Activated T-helper 1 cell treated with Interleukin-2 at 50 U/mL for 16 hours (primary cell): ENCODE results near the gene RASA3.

Experiments used
- DNase-seq: peaks from one replicate; pipeline ENCODE4 v3.0.0-alpha.2; 2020; ENCODE audit warnings: low read depth

RASA3 gene

DNA sequence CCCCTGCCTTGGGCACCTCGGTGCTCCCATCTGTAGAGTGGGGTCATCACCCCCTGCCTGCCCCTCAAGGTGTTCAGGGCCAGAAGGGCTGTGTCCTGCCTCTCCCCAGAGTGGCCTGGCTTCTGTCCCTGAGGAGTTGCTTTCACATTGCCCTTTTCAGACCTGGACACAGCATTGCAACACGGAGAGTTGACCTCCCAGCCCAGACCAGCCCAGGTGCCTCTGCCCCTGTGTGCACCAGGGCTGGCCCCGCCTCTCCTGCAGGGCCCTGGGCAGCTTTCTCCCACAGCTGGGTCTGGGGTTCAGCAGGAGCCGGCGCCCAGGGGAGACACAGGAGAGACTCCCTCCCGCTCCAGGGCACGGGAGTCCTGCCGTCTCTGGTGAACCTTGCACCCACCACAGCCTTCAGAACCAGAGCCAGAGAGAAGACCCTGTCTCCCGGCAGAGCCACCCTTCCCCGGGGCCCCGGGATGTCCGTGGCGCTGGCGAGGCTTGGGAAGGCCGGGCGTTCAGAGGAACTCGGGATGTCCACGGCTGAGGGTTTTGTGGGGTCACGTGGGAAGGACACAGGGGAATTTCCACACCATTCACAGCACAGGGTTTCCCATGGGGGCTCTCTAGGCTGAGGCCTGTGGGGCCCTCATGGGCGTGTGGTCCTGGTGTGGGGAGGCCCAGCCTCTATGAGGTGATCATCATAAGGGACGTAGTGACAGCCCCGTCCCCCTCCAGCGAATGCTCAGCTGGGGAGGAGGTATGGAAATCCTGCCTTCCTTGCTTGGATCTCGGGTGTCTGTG lies 181.8 kb downstream of the RASA3 start:
- no peak for DNase-seq

DNA sequence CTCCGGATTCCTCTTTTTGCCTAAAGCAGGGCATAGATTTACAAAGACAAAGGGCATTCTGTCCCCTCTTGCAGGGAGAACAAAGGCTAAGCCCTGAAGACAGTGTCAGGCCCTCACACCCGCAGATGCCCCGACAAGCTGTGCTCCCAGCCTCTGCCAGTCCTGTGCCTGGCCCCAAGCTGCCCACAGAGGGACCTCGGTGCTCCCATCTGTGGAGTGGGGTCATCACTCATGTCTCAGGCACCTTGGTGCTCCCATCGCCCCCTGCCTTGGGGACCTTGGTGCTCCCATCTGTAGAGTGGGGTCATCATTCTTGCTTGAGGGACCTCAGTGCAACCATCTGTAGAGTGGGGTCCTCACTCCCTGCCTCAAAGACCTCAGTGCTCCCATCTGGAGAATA lies 182.9 kb downstream of the RASA3 start:
- DNase-seq, result no peak

DNA sequence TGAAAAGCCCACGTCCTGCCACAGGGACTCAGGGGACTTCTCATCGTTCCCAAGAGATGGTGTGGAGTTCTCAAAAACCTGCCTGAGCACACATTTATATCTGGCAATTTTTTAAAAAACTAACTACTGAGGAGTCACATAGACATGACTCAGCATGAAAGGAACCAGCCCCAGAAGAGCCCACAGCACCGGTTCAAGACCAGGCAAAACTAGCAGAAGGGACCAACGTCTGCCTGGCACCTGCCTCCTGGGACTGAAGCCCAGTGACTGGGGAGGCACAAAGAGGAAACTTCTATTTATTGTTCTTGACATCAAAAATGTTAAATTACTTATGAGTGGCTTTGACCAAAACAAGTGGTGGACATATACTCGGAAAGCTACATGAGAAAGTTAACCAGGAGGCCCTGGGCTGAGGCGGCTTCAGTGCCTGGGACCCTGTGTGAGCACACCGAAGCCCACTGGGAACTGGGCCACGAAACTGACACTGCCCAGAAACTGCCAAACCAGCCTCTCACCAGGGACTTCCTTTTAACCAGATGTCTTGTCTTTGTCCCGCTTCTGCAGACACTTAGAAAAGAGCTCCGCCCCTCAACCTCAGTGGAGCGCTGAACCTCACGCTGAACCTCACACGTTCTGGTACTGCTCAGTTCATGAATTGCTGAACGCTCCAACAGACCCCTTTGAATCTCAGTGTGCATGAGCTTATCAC lies 184.2 kb downstream of the RASA3 start:
- no peak for DNase-seq

DNA sequence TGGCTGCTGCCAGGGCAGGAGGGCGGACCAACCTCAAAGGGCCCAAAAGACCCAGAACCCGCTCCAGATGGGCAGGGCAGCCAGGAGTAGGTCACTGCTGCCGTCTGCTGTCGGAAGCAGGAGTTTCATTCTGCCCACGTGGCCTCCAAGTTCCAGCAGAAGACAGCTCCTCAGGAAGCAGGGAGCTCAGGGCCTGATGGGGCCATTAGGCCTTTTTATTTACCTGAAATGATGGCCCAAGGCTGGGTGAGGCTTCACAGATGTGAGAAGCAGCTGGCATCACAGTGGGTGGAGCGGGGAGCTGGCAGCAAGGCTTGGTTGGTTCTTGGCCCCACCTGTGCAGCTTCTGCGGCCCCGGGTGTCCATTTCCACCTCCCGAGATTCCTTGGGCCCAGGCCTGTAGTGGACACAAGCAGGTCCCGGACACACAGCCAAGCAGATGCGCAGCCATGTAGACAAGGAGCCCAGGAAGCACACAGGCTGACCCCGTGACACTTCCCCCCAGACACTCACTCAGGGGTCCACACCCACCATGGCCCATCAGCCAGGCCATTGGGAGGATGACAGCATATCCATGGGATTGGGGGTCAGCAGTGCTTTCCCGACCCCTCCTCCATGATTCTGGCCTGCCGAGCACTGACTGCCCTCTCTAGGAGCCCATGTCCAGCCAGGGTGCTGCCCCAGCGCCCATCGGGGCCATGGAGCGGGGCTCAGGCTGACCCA lies 185.0 kb downstream of the RASA3 start:
- DNase-seq, result no peak

DNA sequence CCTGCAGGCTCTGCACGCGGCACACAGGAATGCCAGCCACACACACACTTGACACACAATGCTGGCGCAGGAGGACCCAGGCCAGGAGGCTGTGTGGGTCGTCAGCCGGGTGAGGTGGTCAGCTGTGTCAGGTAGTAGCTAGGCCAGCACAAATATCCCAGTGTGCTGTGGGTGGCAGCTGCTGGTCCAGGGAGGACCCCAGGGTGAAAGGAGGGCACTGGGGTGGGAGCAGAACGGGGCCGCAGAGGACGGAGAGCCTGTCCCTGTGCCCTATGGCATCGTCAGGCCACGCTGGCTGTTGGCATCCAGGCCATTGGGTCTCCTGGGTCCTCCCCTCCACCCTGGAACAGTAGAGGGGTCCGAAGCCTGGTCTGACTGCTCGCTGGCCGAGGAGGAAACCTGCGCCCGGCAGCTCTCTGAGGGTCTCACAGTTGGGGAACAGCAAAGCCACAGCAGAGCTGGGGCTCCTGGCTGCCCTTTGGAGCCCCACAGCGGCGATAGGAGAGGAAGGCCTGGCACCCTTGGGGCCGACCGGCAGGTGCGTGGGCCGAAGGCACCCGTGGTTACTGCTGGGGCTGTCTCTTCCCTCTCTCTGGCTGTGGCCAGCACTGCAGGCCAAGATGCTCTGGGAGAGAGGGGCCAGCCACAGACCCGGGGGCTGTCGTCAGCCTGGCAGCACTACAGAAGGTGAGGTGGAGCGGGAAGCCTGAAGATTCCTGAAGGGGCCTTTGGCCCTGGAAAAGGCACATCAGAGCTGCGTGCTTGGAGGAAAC lies 185.8 kb downstream of the RASA3 start:
- no peak for DNase-seq

DNA sequence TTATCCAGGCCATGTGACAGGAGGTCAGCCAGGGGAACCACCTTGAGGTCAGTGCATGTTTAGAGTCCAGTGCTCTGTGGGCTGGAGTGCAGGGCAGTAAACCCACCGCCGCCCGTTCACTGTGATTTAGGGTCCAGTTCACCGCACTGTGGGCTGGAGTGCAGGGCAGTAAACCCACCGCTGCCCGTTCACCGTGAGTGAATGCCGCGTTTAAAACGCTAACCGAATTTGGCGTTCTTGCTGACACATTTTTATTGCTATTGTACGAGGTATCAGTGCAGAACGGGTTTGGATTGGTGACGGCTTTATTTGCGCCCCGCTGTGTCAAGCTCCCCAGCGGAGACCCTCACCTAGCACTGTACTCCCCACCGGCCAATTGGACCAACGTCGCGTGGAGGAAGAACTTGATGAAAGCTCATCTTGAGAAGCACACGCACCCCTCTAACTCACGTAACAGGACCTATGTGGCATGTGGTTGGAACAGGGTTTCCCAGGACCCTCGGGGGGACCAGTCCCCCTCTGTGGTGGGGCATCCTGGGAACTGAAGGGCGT lies 186.5 kb downstream of the RASA3 start:
- DNase-seq, result no peak

DNA sequence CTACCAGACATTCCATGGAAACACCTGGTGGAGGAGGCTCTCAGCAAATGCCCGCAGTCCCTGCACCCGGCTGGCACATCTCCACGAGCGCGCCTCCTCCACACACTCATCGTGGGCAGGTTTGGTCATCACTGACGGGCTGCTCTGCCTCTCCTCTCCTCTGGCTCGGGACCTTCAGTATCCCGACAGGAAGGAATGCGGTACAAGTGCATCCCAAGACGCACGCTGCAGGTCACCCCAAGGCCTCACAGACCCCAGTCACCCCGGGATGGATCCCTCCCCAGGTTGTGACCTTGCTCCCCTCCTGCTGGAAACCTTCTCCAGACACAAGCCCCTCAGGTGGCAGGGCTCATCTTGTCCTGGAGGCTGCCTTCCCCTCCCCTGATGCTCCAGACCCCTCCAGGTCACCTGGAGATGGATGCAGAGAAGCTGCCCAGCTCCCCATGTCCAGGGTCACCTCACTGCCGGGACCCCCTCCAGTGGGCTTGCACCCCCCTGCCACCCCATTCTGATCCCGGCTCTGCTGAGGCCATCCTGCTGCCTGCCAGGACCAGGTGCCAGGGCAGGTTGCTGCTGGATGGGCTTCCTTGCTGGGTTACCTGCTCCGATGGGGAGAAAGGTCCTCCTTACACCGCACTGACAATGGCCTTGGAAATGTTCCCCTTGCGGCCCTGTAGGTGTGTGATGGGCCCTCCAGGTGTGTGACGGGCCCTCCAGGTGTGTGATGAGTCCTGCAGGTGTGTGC lies 188.4 kb downstream of the RASA3 start:
- no peak for DNase-seq

DNA sequence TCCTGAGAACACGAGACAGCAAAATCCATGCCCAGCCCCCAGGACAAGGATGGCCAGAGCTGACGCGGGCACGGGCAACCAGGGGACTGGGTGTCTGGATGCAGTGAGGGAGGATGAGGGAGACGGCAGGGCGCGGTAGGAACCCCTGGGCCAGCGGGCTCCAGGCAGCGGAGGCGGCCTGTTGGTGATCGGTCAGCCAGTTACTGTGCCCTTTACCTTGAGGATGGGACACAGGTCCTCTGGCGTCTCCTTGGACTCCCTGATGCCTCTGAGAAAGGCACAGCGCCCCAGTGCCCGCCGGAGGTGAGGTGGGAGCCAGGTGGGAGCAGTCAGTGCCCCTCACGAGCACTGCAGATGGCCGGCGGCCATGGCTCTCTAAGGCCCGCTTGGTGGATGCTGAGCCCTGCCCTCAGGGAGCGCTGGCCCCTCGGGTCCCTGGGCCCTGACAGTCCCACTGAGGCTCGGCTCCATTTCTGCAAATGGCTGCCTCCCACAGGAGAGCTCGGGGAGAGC lies 189.8 kb downstream of the RASA3 start:
- DNase-seq, result no peak

DNA sequence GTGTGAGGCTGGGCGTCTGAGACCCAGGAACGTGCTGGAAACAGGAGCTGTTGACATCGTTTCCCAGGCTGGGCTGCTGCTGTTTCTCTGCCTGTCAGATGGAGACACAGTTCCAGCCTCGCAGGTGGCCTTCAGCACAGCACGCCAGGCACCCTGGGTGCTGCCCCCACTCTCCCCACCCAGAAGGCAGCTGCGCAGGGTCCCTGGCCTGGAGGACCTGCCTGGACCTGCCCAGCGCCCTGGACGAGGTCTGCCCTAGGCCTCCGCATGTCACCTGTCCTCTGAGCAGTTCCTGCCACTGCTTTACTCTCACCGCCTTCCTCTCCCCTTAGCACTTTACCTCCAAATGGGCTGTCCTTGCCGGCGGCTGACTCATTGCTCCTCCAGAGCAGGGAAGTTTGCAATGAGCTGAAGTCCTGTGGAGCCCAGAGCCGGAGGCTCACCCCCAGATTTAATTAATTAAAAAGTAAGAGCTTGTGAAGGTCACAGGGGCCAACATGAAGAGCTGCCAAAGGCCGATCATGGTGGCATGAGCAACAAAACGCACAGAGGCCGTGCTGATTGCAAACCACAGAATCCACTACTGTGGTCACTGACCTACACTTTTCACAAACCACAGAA lies 190.7 kb downstream of the RASA3 start:
- no peak for DNase-seq

DNA sequence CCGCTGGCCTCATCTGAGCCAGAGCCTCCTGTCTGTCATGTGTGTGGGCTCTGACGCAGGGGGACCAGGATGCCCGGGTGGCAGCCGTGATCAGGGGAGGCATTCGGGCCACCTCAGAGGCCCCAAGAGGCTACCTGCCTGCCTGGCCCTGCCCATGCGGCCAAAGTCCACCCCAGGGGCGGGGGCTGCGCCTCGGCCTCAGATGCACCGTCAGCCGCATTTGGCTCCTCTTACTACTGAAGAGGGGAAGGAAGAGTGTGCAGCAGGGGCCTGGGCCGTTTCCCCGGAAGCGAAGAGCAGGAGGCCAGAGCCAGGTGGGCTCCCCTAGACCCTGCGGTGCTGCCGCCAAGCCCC lies 192.5 kb downstream of the RASA3 start:
- DNase-seq, result no peak

DNA sequence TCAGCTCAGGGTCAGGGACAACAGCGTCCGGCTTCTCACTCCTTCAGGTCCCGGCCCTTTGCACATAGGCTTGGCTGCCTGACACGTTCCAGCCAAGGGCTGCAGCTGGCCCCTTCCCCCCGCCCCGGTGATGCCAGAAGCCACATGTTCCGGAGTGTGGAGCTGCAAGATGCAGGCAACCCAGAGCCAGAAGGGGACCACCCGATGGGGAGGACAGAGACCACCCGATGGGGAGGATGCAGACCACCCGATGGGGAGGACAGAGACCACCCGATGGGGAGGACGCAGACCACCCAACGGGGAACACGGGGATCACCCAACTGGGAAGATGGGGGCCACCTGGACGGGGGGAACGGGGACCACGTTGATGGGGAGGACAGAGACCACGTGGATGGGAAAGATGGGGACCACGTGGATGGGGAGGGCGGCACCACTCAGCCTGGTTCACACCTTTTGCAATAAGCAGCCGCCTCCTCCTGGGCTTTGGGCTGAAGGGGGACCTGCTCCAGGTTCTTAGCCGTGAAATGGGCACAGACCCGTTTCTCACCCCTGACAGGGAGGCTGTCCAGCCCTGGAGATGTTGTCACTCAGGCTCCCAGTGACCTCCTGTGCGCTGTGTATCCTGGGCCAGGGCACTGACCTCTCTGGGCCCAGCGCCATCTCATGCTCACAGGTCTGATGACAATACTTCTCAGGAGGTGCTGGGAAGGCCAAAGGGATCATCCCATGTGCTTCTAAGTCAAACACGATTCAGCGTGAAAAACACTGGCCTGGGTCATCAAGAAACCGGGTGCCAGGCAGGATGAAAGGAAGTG lies 193.1 kb downstream of the RASA3 start:
- DNase-seq, result no peak

DNA sequence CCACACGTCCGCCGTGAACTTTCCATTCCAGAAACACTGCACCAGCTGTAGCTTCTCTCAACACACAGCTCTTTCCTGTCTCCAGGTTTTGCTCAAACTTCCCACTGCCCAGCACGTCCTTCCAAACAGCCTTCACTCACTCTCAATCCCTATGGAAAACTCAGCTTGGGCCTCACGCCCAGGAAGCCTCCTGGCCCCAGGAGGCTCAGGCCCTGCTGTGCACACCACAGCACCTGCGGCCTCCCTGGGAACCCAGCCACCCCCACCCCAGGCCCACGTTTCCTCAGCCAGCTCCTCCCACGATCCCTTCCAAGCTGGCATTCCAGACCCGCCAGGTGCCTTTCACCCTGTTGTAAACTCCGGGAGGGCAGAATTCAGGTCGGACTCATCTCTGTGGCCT lies 193.7 kb downstream of the RASA3 start:
- DNase-seq, result no peak

DNA sequence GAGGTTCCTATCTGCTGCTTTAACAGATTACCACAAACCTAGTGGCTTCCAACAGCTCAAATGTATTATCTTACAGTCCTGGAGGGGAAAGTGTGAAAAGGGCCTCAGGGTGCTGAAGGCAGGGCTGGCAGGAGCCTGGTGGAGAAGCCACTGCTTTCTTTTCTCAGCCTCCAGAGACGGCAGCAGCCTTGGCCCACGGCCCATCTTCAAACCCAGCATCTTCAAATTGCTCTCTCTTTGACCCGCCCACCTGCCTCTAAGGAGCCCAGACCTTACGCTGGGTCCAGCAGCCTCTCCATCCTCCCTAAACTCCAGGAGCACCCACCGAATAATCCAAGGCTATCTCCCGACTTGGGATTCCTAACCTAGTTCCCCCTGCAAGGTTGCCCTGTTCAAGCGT lies 194.2 kb downstream of the RASA3 start:
- DNase-seq, result no peak

DNA sequence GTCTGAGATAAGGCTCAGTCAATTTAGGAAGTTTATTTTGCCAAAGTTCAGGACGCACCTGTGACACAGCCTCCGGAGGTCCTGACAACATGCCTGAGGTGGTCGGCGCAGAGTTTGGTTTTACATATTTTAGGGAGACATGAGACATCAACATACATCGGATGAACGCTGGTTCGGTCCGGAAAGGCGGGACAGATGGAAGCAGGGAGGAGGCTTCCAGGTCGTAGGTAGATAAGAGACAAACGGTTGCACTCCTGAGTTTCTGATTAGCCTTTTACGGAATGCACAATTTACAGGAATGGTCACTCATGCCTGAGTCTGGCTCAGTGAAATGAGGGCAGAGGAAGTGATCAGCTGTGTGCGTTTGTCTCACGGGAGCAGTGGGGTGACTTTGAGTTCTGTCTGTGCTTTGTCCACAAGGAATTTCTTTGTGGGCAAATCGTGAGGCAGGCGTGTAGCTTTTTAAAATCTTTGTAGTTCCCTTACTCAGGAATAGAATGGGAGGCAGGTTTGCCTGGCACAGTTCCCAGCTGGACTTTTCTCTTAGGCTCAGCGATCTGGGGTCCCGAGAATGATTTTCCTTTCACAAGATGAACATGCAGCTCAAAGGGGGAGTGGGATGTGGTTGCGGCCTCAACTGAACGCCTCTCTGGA lies 194.8 kb downstream of the RASA3 start:
- DNase-seq, result no peak

DNA sequence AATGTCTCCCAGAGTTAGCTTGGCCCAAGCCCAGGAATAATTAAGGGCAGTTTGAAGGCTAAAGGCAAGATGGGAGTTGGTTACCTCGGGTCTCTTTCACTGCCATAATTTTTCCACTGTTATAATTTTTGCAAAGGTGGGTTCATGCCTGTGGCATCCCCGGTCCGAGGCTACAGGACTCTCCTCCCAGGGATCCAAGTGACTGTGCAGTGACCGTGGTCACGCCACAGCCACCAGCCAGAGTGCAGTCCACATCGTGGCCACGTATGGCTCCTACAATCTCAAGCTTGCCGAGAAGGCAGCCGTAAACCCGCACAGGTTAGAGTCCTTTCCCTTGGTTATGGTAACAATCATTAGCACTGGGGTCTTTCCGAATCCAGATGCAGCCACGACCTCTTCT lies 195.3 kb downstream of the RASA3 start:
- DNase-seq, result no peak

DNA sequence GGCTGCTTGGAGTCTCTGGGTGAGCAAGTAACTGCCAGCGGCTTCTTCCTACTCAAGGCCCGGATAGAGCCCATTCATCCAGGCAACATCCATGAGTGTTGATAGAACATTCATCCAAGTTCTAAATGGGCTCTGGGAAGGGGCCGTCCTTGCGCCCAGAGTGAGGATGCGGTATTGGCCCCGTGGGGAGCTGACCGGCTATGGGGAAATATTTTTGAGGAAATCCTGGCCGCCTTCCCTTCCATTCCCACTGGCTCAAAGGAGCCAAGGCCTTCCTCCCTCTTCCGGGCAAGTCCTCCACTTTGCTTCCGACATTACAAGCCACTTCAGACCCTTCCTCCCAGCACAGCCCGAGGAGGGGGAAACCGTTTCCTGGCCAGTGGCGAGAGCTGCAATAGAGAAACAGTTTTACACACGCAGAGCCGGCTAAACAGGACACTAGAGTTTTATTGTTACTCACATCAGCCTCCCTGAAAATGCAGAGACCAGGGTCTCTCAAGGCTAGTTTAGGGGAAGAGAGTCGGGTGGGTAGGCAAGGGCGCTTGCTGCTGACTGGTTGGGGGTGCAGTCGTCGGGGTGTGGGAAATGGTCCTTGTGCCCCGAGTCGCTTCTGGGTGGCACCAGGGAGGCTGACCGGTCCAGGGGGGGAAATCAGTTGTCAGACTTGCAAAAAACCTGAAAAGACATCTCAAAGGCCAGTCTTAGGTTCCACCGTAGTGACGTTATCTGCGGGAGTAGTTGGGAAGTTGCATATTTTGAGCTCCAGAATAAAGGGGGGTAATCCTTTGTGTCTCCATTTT lies 196.1 kb downstream of the RASA3 start:
- DNase-seq, result no peak

DNA sequence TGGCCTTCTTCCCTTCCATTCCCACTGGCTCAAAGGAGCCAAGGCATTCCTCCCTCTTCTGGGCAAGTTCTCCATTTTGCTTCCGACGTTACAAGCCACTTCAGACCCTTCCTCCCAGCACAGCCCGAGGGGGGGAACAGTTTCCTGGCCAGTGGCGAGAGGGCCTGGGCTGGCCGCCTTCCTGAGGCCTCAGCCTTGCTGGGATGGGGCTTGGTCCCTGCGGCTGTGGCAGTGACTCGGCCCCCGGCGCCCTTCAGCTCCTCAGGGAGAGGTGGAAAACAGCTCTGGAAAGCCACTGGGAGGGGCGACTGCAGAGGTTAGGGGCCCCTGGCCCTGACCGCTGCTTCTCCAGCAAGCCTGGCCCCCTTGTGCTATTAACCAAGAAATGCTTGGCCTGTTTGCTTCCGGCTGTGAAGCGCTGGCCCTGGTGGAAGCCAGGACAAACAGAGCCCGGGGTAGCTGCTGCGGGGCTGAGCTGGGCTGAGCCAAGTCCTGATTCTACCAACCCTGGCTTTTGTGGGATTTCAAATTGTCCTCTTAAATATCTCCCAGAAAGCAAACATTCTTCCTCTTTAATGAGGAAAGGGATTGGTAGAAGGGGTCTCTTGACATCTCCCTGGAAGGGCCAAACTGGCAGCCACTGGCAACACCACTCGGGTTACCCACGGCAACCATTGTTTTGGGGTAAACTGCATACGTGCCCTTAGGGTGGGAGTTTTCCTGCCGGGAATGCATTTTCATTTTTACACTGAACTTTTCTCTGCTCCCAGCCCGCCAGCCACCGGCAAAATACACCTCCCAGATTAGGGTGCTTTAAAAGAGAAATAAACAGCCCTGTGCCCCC lies 197.2 kb downstream of the RASA3 start:
- no peak for DNase-seq
